Measurements from ENCODE around the gene IL17RC. TPM values are rescaled to one million over a fixed set of nuclear protein-coding genes. Genes with fewer than 3 reads are reported as not detected.
"Not testable (repeated sequence)": the region's sequence is repeated elsewhere in the genome, so short reads cannot be mapped to it uniquely, and the experiment has no call there.

IL17RC gene
- total and polyA plus RNA-seq, 4 donors = 20.5 to 39.8 (median 33.6) TPM

GRCh38 chr3:9890249-9891071 is 26.4 kb upstream of the IL17RC start, which contains the start of gene JAGN1:
Gene JAGN1, plus strand, starts transcription at chr3:9890610. Its CDS starts 113 bp downstream, at chr3:9890723.
- WGBS, 2 donors = 0 to 1% methylated on average over 55 to 62 of the region's 62 CpGs
- Histone ChIP-seq H3K4me3 (peak within 1 kb of the TSS; percentile 100), H3K36me3 (ENCODE audit: control insufficient read depth in 4 of 4, insufficient read depth in 4 of 4, low read length in 4 of 4) (peaks cover 0 to 14% (median 9%) of the 10 kb centered on the region in 4 donors), H3K9me3 (ENCODE audit: control insufficient read depth in 4 of 4, insufficient read depth in 3 of 4, low read length in 3 of 4) (no peaks in the 10 kb centered on the region), H3K4me1 (ENCODE audit: control insufficient read depth in 5 of 5, insufficient read depth in 5 of 5, low read length in 5 of 5) (peaks cover 0 to 9% (median 6%) of the 10 kb centered on the region in 5 donors), H3K27me3 (ENCODE audit: control insufficient read depth in 3 of 3, insufficient read depth in 3 of 3, low read length in 2 of 3) (no peaks in the 10 kb centered on the region), H3K27ac (ENCODE audit: low read depth in 1 of 2, low read length in 1 of 2) (peak within 1 kb of the TSS; percentile 98 to 100), H3K9ac (ENCODE audit: insufficient read depth in 1 of 2, low read length in 2 of 2) (peak within 1 kb of the TSS; percentile 83 to 92)
- DNase-seq (peak; percentile 94 to 95 (median 94)), ATAC-seq (ENCODE audit: insufficient read depth, low FRiP score) (peak; percentile 93)
- TF ChIP-seq CTCF (IDR thresholded peaks at IDR 0.05; ENCODE audit: control extremely low read depth, extremely low read depth) = no peak

GRCh38 chr3:9891072-9891622 is 25.8 kb upstream of the IL17RC start:
- H3K4me1 ChIP-seq (ENCODE audit: control insufficient read depth in 5 of 5, insufficient read depth in 5 of 5, low read length in 5 of 5) = peaks cover 0 to 9% (median 6%) of the 10 kb centered on the region in 5 donors
- TF ChIP-seq CTCF (IDR thresholded peaks at IDR 0.05; ENCODE audit: control extremely low read depth, extremely low read depth) = no peak
- no peaks in the 10 kb centered on the region for H3K9me3 ChIP-seq (ENCODE audit: control insufficient read depth in 4 of 4, insufficient read depth in 3 of 4, low read length in 3 of 4)
- H3K27ac ChIP-seq (ENCODE audit: low read depth in 1 of 2, low read length in 1 of 2) = peak overlapping the region; percentile 98 to 100
- no peaks in the 10 kb centered on the region for H3K27me3 ChIP-seq (ENCODE audit: control insufficient read depth in 3 of 3, insufficient read depth in 3 of 3, low read length in 2 of 3)
- H3K9ac ChIP-seq (ENCODE audit: insufficient read depth in 1 of 2, low read length in 2 of 2) = peak overlapping the region; percentile 83 to 92
- H3K4me3 ChIP-seq = peak overlapping the region; percentile 100
- 6 to 13% methylated on average over 12 of the region's 12 CpGs for WGBS, 2 donors
- peaks cover 0 to 14% (median 9%) of the 10 kb centered on the region in 4 donors for H3K36me3 ChIP-seq (ENCODE audit: control insufficient read depth in 4 of 4, insufficient read depth in 4 of 4, low read length in 4 of 4)
- DNase-seq (no peak), ATAC-seq (ENCODE audit: insufficient read depth, low FRiP score) (no peak)

GRCh38 chr3:9893739-9894138 is 23.2 kb upstream of the IL17RC start:
- ATAC-seq (ENCODE audit: insufficient read depth, low FRiP score) (no peak), DNase-seq (no peak)
- no peaks in the 10 kb centered on the region for H3K9me3 ChIP-seq (ENCODE audit: control insufficient read depth in 4 of 4, insufficient read depth in 3 of 4, low read length in 3 of 4)
- peaks cover 0 to 14% (median 9%) of the 10 kb centered on the region in 4 donors for H3K36me3 ChIP-seq (ENCODE audit: control insufficient read depth in 4 of 4, insufficient read depth in 4 of 4, low read length in 4 of 4)
- TF ChIP-seq CTCF (IDR thresholded peaks at IDR 0.05; ENCODE audit: control extremely low read depth, extremely low read depth) = no peak
- no peaks in the 10 kb centered on the region for H3K27me3 ChIP-seq (ENCODE audit: control insufficient read depth in 3 of 3, insufficient read depth in 3 of 3, low read length in 2 of 3)
- no peak overlapping the region for H3K4me3 ChIP-seq
- no peak overlapping the region for H3K9ac ChIP-seq (ENCODE audit: insufficient read depth in 1 of 2, low read length in 2 of 2)
- WGBS, 2 donors = 49 to 67% methylated on average over 1 of the region's 1 CpG
- H3K27ac ChIP-seq (ENCODE audit: low read depth in 1 of 2, low read length in 1 of 2) = no peak overlapping the region
- H3K4me1 ChIP-seq (ENCODE audit: control insufficient read depth in 5 of 5, insufficient read depth in 5 of 5, low read length in 5 of 5) = peaks cover 8 to 20% (median 14%) of the 10 kb centered on the region in 5 donors

GRCh38 chr3:9895715-9896114 is 21.2 kb upstream of the IL17RC start:
- Histone ChIP-seq H3K36me3 (ENCODE audit: control insufficient read depth in 4 of 4, insufficient read depth in 4 of 4, low read length in 4 of 4) (peaks cover 0 to 14% (median 9%) of the 10 kb centered on the region in 4 donors), H3K4me1 (ENCODE audit: control insufficient read depth in 5 of 5, insufficient read depth in 5 of 5, low read length in 5 of 5) (peaks cover 8 to 25% (median 14%) of the 10 kb centered on the region in 5 donors)
- not testable (repeated sequence) for H3K27ac ChIP-seq (ENCODE audit: low read depth in 1 of 2, low read length in 1 of 2); H3K9me3 ChIP-seq (ENCODE audit: control insufficient read depth in 4 of 4, insufficient read depth in 3 of 4, low read length in 3 of 4); H3K9ac ChIP-seq (ENCODE audit: insufficient read depth in 1 of 2, low read length in 2 of 2); H3K4me3 ChIP-seq; DNase-seq; H3K27me3 ChIP-seq (ENCODE audit: control insufficient read depth in 3 of 3, insufficient read depth in 3 of 3, low read length in 2 of 3); ATAC-seq (ENCODE audit: insufficient read depth, low FRiP score)
- WGBS, 2 donors = 96 to 100% methylated on average over 3 of the region's 3 CpGs

- ATAC-seq (ENCODE audit: insufficient read depth, low FRiP score); DNase-seq; H3K27me3 ChIP-seq (ENCODE audit: control insufficient read depth in 3 of 3, insufficient read depth in 3 of 3, low read length in 2 of 3); H3K9ac ChIP-seq (ENCODE audit: insufficient read depth in 1 of 2, low read length in 2 of 2); H3K9me3 ChIP-seq (ENCODE audit: control insufficient read depth in 4 of 4, insufficient read depth in 3 of 4, low read length in 3 of 4); H3K27ac ChIP-seq (ENCODE audit: low read depth in 1 of 2, low read length in 1 of 2); H3K4me3 ChIP-seq: not testable (repeated sequence)
- WGBS, 2 donors = 81 to 87% methylated on average over 10 of the region's 10 CpGs
- peaks cover 0 to 14% (median 9%) of the 10 kb centered on the region in 4 donors for H3K36me3 ChIP-seq (ENCODE audit: control insufficient read depth in 4 of 4, insufficient read depth in 4 of 4, low read length in 4 of 4)
- peaks cover 4 to 20% (median 14%) of the 10 kb centered on the region in 5 donors for H3K4me1 ChIP-seq (ENCODE audit: control insufficient read depth in 5 of 5, insufficient read depth in 5 of 5, low read length in 5 of 5)
Observed at GRCh38 chr3:9896755-9897407, 20.0 kb upstream of the IL17RC start.

Measured in lung (tissue), 12 donors.